K562 (cell line): ENCODE measurements around the gene RMC1. TPM values are rescaled to one million over a fixed set of nuclear protein-coding genes. Genes with fewer than 3 reads are reported as not detected.

Source experiments
- FOXK2 ChIP-seq, 2 experiments: fragments of 450-650 bp; IDR thresholded peaks in 1 of 2; conservative IDR thresholded peaks in 1 of 2; 2 replicates each; pipeline ENCODE4 v1.6.1; 2016; ENCODE audit warnings: low read depth in 2 of 2, mild to moderate bottlenecking in 1 of 2
- GABPB2 ChIP-seq: fragments of 250-450 bp; sonication (Bioruptor Pico); conservative IDR thresholded peaks from 2 replicates; pipeline ENCODE4 v1.5.1; 2021; ENCODE audit warnings: mild to moderate bottlenecking
- HLTF ChIP-seq: fragments of 450-650 bp; IDR thresholded peaks from 2 replicates; pipeline ENCODE4 v1.6.1; 2016
- KDM4B ChIP-seq, 2 experiments: fragments of 450-650 bp in 1 of 2; sonication (generic) in 1 of 2; IDR thresholded peaks; 2 replicates each; pipeline ENCODE4 v1.6.1; 2016 to 2017; ENCODE audit warnings: borderline replicate concordance in 2 of 2, antibody characterized with exemption in 1 of 2, low read depth in 1 of 2, mild to moderate bottlenecking in 1 of 2
- MCM7 ChIP-seq, 2 experiments: fragments of 450-650 bp; IDR thresholded peaks; 2 replicates each; pipeline ENCODE4 v1.6.1; 2016 to 2018
- MEF2A ChIP-seq: IDR thresholded peaks from 2 replicates; pipeline ENCODE4 v1.6.1; 2011; ENCODE audit warnings: low read depth, mild to moderate bottlenecking, low read length, moderate library complexity; ENCODE audit not compliant: control insufficient read depth
- NFXL1 ChIP-seq: fragments of 450-650 bp; formaldehyde crosslinking; IDR thresholded peaks from 2 replicates; pipeline ENCODE4 v1.4.0; 2021; ENCODE audit warnings: mild to moderate bottlenecking
- POLR2A ChIP-seq: fragments of 450-650 bp; conservative IDR thresholded peaks from 2 replicates; pipeline ENCODE4 v1.6.1; 2016
- POU5F1 ChIP-seq: fragments of 150-350 bp; IDR thresholded peaks from 2 replicates; pipeline ENCODE4 v1.6.1; 2014; ENCODE audit warnings: borderline replicate concordance, low read length, low read depth, mild to moderate bottlenecking; ENCODE audit not compliant: partially characterized antibody
- PPARD ChIP-seq: fragments of 250-450 bp; sonication (Bioruptor Pico); IDR thresholded peaks from 2 replicates; pipeline ENCODE4 v1.8.0; 2022; ENCODE audit warnings: inconsistent platforms, mild to moderate bottlenecking, moderate library complexity
- PRPF4 ChIP-seq: fragments of 200-400 bp; formaldehyde crosslinking; IDR thresholded peaks from one replicate; pipeline ENCODE4 v1.6.1; 2017; ENCODE audit warnings: low read length, low read depth, mild to moderate bottlenecking; ENCODE audit not compliant: insufficient read depth, poor library complexity, severe bottlenecking
- ZFX ChIP-seq: sonication (generic); formaldehyde crosslinking; IDR thresholded peaks from 2 replicates; pipeline ENCODE4 v1.8.0; 2022; ENCODE audit warnings: mild to moderate bottlenecking, missing genetic modification reagents, moderate library complexity
- ZNF121 ChIP-seq: sonication (generic); formaldehyde crosslinking; conservative IDR thresholded peaks from 2 replicates; pipeline ENCODE4 v1.8.0; 2022; ENCODE audit warnings: missing genetic modification reagents
- ZNF146 ChIP-seq: IDR thresholded peaks from one replicate; pipeline ENCODE4 v1.6.1; 2018; ENCODE audit warnings: missing compliant biosample characterization; ENCODE audit not compliant: unreplicated experiment
- ZNF436 ChIP-seq: fragments of 250-450, 450-650 bp; sonication (Bioruptor Pico); formaldehyde crosslinking; IDR thresholded peaks from 2 replicates; pipeline ENCODE4 v1.7.0; 2020; ENCODE audit warnings: mild to moderate bottlenecking
- ZNF57 ChIP-seq: fragments of 450-650 bp; formaldehyde crosslinking; IDR thresholded peaks from 2 replicates; pipeline ENCODE4 v1.4.0; 2020; ENCODE audit warnings: mild to moderate bottlenecking, moderate library complexity
- ZNF589 ChIP-seq: fragments of 200-800 bp; sonication (Bioruptor generic); IDR thresholded peaks from 2 replicates; pipeline ENCODE4 v1.6.1; 2016; ENCODE audit warnings: low read depth, missing genetic modification characterization, missing compliant biosample characterization
- polyA plus RNA-seq, 8 experiments: library from polyadenylated mRNA; depleted of rRNA in 4 of 8; stranded (reverse) in 5 of 8; unstranded in 3 of 8; fragments of >200 nt; fragmentation: Nextera tagmentation in 2 of 8; fragmentation: Illumina TruSeq in 1 of 8; extraction: Ambion mirVana in 2 of 8; extraction: Trizol in 1 of 8; gene quantifications; 2 replicates each; pipeline versions ENCODE4 v1.2.1 to v1.2.3, GENCODE V29; 2011 to 2014; ENCODE audit warnings: inconsistent platforms in 1 of 8, missing spikeins in 1 of 8
- total RNA-seq, 7 experiments: library from RNA; depleted of rRNA in 6 of 7; stranded (reverse); fragments of >200 nt in 6 of 7; fragmentation: Illumina TruSeq in 2 of 7; extraction: Trizol in 2 of 7; gene quantifications; 2 replicates each; pipeline versions ENCODE4 v1.2.1 to v1.2.3, GENCODE V29; 2011 to 2021; ENCODE audit warnings: low replicate concordance in 1 of 7
- TF ChIP-seq, protein P1 (sequence below): fragments of 250-450 bp; sonication (Bioruptor Pico); IDR thresholded peaks from 2 replicates; pipeline ENCODE4 v1.8.0; 2021; ENCODE audit warnings: mild to moderate bottlenecking, moderate library complexity
- TF ChIP-seq, protein P2 (sequence below): fragments of 250-450 bp; sonication (Bioruptor Pico); IDR thresholded peaks from 2 replicates; pipeline ENCODE4 v1.5.0; 2021
- TF ChIP-seq, protein P3 (sequence below): sonication (generic); formaldehyde crosslinking; IDR thresholded peaks from 2 replicates; pipeline ENCODE4 v1.8.1; 2022; ENCODE audit warnings: missing genetic modification reagents
- TF ChIP-seq, protein P4 (sequence below): fragments of 450-650 bp; IDR thresholded peaks from 2 replicates; pipeline ENCODE4 v1.6.1; 2016; ENCODE audit warnings: antibody characterized with exemption
- TF ChIP-seq, protein P5 (sequence below): sonication (generic); formaldehyde crosslinking; IDR thresholded peaks from 2 replicates; pipeline ENCODE4 v1.8.0; 2023; ENCODE audit warnings: mild to moderate bottlenecking, missing genetic modification reagents

RMC1 gene
- total and polyA plus RNA-seq, 9 of the 15 experiments (the other 6 are each of a cell fraction or from before 2014, with no cell fraction given), result 7.5 to 42.4 (median 35.5) TPM

DNA sequence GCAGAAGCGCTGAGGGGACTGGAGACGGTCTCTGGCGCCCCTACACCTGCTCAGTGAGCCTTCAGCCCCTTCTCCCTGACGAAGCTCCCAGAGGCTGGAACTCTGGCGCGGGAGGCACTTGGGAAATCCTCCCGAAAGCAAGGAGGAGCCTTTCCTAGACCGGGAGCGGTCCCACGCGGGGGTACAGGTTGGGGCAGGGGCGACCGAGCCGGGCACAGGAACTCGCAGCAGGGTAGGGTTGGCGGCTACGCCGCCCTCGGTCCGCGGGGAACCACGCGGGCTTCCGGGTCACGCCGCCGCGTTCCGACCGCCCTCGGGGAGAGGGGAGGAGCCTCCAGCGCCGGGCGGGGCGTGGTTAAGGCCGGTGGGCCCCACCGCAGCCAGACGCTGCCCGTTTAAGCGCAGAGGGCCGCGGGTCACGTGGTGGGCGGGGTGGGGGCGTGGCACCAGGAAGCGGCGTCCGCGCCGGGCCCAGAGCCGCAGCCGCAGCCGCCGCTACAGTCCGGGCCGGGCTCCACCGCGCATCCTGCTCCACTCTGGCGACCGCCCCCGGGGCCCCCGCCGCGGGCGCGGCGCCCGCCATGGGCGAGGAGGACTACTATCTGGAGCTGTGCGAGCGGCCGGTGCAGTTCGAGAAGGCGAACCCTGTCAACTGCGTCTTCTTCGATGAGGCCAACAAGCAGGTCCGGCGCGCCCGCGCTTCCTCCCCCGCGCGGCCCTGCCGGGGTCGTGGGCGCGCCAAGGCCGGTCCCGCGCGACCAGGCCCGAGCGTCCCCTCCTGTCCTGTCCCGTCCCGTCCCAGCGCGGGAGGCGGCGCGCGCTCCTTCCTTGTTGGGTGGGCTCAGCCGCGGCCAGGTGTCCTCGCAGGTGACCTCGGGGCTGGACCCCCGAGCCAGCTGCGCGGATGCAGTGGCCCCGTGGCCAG is at the start of gene RMC1 (continued):
- TF ChIP-seq, protein P1, sequence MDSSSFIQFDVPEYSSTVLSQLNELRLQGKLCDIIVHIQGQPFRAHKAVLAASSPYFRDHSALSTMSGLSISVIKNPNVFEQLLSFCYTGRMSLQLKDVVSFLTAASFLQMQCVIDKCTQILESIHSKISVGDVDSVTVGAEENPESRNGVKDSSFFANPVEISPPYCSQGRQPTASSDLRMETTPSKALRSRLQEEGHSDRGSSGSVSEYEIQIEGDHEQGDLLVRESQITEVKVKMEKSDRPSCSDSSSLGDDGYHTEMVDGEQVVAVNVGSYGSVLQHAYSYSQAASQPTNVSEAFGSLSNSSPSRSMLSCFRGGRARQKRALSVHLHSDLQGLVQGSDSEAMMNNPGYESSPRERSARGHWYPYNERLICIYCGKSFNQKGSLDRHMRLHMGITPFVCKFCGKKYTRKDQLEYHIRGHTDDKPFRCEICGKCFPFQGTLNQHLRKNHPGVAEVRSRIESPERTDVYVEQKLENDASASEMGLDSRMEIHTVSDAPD (CRISPR knock-in tag), result no peak
- TF ChIP-seq ZNF57 (CRISPR knock-in tag) (no peak), POU5F1 (no peak), PRPF4 (no peak), FOXK2 (conservative IDR thresholded peaks at IDR 0.05 in 1 of 2, IDR thresholded peaks at IDR 0.05 in 1 of 2; ENCODE audit: low read depth in 2 of 2) (0 out of 4 replicates have a peak, but pooled peaks of 1 of the 2 experiments have one; percentile 46), PPARD (no peak), ZNF146 (CRISPR knock-in tag) (no peak), ZNF121 (CRISPR knock-in tag) (no peak), MEF2A (no peak), ZFX (CRISPR knock-in tag) (peak; percentile 88), POLR2A (peak; percentile 97), ZNF436 (CRISPR knock-in tag) (no peak), NFXL1 (CRISPR knock-in tag) (no peak), GABPB2 (no peak; the same call in 1 of the 2 replicates), HLTF (no peak), ZNF589 (CRISPR knock-in tag) (no peak), KDM4B (IDR thresholded peaks at IDR 0.05; ENCODE audit: borderline replicate concordance in 2 of 2, low read depth in 1 of 2) (peak in 1 of 2 experiments; percentile 71; a peak in 1 of 4 replicates), MCM7 (IDR thresholded peaks at IDR 0.05) (no peak)
- TF ChIP-seq, protein P2, sequence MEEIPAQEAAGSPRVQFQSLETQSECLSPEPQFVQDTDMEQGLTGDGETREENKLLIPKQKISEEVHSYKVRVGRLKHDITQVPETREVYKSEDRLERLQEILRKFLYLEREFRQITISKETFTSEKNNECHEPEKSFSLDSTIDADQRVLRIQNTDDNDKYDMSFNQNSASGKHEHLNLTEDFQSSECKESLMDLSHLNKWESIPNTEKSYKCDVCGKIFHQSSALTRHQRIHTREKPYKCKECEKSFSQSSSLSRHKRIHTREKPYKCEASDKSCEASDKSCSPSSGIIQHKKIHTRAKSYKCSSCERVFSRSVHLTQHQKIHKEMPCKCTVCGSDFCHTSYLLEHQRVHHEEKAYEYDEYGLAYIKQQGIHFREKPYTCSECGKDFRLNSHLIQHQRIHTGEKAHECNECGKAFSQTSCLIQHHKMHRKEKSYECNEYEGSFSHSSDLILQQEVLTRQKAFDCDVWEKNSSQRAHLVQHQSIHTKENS (CRISPR knock-in tag), result no peak
- TF ChIP-seq, protein P3, sequence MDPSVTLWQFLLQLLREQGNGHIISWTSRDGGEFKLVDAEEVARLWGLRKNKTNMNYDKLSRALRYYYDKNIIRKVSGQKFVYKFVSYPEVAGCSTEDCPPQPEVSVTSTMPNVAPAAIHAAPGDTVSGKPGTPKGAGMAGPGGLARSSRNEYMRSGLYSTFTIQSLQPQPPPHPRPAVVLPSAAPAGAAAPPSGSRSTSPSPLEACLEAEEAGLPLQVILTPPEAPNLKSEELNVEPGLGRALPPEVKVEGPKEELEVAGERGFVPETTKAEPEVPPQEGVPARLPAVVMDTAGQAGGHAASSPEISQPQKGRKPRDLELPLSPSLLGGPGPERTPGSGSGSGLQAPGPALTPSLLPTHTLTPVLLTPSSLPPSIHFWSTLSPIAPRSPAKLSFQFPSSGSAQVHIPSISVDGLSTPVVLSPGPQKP (CRISPR knock-in tag), result no peak
- TF ChIP-seq, protein P4, sequence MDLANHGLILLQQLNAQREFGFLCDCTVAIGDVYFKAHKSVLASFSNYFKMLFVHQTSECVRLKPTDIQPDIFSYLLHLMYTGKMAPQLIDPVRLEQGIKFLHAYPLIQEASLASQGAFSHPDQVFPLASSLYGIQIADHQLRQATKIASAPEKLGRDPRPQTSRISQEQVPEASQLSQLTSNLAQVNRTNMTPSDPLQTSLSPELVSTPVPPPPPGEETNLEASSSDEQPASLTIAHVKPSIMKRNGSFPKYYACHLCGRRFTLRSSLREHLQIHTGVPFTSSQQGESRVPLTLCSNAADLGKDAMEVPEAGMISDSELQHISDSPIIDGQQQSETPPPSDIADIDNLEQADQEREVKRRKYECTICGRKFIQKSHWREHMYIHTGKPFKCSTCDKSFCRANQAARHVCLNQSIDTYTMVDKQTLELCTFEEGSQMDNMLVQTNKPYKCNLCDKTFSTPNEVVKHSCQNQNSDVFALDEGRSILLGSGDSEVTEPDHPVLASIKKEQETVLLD, result 0 out of 2 replicates have a peak, but pooled peaks have one; percentile 45
- TF ChIP-seq, protein P5, sequence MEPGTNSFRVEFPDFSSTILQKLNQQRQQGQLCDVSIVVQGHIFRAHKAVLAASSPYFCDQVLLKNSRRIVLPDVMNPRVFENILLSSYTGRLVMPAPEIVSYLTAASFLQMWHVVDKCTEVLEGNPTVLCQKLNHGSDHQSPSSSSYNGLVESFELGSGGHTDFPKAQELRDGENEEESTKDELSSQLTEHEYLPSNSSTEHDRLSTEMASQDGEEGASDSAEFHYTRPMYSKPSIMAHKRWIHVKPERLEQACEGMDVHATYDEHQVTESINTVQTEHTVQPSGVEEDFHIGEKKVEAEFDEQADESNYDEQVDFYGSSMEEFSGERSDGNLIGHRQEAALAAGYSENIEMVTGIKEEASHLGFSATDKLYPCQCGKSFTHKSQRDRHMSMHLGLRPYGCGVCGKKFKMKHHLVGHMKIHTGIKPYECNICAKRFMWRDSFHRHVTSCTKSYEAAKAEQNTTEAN (CRISPR knock-in tag), result no peak
